ENCODE data around the gene FAM24A.

The FAM24A gene

GRCh38 chr10:122955892-122956291 is 45.5 kb downstream of the FAM24A start:
- DNase-seq (ENCODE audit: low read depth, low spot score) = no peak
- H3K4me3 ChIP-seq (ENCODE audit: low read depth, low read length) = no peak overlapping the region
- TF ChIP-seq CTCF (IDR thresholded peaks at IDR 0.05; ENCODE audit: low read depth, low read length) = no peak
- in situ Hi-C loops (cut with HindIII; ENCODE audit: low sequenced_read_pairs) = no loop called here

- no peak overlapping the region for H3K4me3 ChIP-seq (ENCODE audit: low read depth, low read length)
- DNase-seq (ENCODE audit: low read depth, low spot score) = no peak
- in situ Hi-C loops (cut with HindIII; ENCODE audit: low sequenced_read_pairs) = no loop called here
- no peak for TF ChIP-seq CTCF (IDR thresholded peaks at IDR 0.05; ENCODE audit: low read depth, low read length)
Measured at GRCh38 chr10:122957474-122957873, 47.1 kb downstream of the FAM24A start.

- no peak for TF ChIP-seq CTCF (IDR thresholded peaks at IDR 0.05; ENCODE audit: low read depth, low read length)
- DNase-seq (ENCODE audit: low read depth, low spot score) = no peak
- in situ Hi-C loops (cut with HindIII; ENCODE audit: low sequenced_read_pairs) = no loop called here
- H3K4me3 ChIP-seq (ENCODE audit: low read depth, low read length) = no peak overlapping the region
Measured at GRCh38 chr10:122962405-122962804, 52.0 kb downstream of the FAM24A start.
